H7 (cell line): ENCODE data around the gene TMEM207. TPM values are rescaled to one million over a fixed set of nuclear protein-coding genes. Genes with fewer than 3 reads are reported as not detected.

Source experiments
- DNase-seq: peaks from one replicate; pipeline ENCODE4 v3.0.0; 2012
- H3K27me3 ChIP-seq: 2 replicates; pipeline ENCODE4 v1.6.0; 2011; ENCODE audit warnings: mild to moderate bottlenecking, low read length; ENCODE audit not compliant: control insufficient read depth, insufficient read depth
- H3K36me3 ChIP-seq: replicated peaks from 2 replicates; pipeline ENCODE4 v1.5.1; 2011; ENCODE audit warnings: low read length; ENCODE audit not compliant: control insufficient read depth, insufficient read depth
- H3K4me3 ChIP-seq: 2 replicates; pipeline ENCODE4 v1.5.1; 2011; ENCODE audit warnings: low read depth, mild to moderate bottlenecking, control low read depth, low read length, moderate library complexity; ENCODE audit not compliant: insufficient read depth
- total RNA-seq: library from RNA; depleted of rRNA; stranded (reverse); fragments of >200 nt; shearing (Covaris generic); gene quantifications from 2 replicates; pipeline ENCODE4 v1.2.3, GENCODE V29; 2014; rRNA removed

TMEM207 gene
- total RNA-seq, 1 experiment from 2014 or later, result not detected

DNA sequence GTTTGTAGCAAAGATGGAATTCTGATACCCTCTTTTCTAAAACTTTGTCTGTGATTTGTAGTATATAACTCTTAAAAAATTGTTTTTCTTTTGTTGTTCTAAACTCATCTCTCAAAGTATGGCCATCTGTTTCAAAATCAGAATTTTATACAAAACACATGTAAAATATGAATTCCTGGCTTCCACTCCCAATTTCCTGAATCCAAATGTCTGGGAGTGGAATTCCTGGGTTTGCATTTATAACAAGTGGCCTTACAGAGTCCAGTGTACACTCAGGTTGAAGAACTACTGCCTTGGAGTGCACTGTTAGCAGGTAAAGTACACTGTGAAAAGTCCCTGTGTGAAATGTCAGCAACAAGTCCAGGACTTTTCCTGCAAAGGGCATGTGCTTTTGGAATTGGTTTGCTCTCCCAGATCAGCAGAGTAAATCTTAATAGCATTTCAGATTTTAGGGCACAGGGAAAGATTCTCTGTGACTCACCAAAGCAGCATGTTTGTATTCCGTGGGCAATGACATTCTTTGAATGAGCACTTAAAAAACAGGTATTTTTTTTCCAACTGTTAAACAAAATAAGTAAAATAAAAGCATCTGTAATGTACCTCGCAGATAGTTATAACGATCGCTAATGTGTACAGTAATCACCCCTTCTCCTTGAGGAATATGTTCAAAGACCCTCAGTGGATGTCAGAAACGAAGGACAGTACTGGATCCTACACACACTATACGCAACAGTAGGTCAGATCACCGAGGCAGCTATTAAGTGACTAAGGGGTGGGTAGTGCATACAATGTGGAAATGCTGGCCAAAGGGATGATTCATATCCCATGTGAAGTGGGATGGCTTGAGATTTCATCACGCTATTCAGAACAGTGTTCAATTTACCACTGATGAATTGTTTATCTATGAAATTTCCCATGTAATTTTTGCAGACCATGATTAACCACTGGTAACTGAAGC, 63.7 kb downstream of the TMEM207 start:
- DNase-seq, result no peak
- Histone ChIP-seq H3K27me3 (no peaks in the 10 kb centered on the region), H3K4me3 (no peak overlapping the region), H3K36me3 (no peaks in the 10 kb centered on the region)

DNA sequence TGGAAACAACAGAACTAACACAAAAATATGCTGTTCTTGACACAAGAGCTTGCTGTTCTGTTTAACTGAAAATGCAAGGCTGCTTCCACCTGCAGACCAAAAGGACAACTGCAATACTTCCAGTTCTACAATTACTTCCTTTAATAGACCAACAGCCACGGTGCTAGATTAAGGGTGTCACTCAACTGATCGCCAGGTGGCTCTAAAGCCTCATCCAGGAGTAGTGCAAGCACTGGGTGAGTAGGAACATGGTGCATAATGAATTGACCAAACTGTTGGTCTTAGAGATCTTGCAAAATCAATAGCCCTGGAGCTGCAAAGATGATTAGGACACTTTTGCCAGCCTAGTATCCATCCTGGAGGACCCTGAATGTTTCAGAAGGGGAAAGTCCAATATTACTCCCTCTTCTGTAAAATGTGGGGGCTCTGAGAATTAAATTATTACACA, 65.4 kb downstream of the TMEM207 start:
- DNase-seq, result no peak

DNA sequence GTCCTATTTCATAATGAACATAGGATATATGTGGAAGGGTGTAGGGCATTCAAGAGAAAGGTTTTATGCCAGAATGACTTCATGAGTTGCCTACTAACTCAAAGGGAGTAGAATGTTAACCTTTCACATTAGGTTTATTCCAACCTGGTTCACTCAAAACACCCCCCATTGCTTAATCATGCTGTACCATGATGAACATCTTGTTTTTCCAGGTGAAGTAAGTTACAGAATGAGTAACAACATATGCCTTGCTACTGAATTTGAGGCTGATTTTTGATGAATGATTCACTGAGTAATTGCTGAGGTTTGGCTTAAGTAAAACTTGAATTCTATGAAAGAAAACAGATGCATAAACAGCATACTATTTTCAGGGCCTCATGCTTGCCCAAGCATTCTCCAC, 67.6 kb downstream of the TMEM207 start:
- Histone ChIP-seq H3K4me3 (no peak overlapping the region), H3K27me3 (no peaks in the 10 kb centered on the region), H3K36me3 (no peaks in the 10 kb centered on the region)
- no peak for DNase-seq

More for the DNA sequence above, 65.4 kb downstream of the TMEM207 start:
- H3K36me3 ChIP-seq, result no peaks in the 10 kb centered on the region
- H3K4me3 ChIP-seq, result no peak overlapping the region
- H3K27me3 ChIP-seq, result no peaks in the 10 kb centered on the region

DNA sequence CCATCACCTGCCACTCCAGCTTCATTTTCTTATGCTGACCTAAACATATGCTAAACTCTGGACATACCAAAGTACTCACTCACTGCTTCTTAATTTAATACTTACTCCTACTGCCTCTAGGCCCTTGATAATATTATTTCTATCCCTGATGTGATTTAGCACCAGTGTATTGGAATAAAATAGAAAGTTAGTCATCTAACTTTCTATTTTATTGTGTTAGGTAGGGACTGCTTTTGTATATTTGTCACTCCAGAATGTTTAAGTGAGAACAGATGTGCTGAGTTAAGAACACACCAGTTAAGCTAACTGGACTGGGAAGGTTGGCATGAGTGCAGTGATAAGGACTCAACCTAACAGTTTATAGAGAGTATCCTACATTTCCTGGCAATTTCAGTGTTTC, 68.3 kb downstream of the TMEM207 start:
- Histone ChIP-seq H3K4me3 (no peak overlapping the region), H3K27me3 (no peaks in the 10 kb centered on the region), H3K36me3 (no peaks in the 10 kb centered on the region)
- DNase-seq, result no peak

DNA sequence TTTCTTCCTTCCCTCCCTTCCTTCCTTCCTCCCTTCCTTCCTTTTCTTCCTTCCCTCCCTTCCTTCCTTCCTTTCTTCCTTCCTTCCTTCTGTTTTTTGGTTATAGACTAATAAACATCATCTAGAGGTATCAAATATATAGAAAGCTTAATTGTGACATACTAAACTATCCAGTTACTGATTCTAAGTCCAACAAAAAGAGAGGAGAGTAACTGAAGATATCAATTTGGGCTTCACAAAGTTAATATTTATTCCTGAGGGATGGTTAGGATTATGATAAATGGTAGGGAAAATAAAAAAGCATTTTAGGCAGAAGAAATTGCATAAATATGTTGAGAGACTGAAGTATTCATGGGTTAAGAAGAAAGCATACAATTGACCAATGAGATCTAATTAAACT, 69.5 kb downstream of the TMEM207 start:
- no peak overlapping the region for H3K4me3 ChIP-seq
- no peak for DNase-seq
- H3K36me3 ChIP-seq, result no peaks in the 10 kb centered on the region
- no peaks in the 10 kb centered on the region for H3K27me3 ChIP-seq

Other genes with a start within 250 kb of the TMEM207 start
- gene CLDN1, start 127.5 kb downstream of the TMEM207 start, total RNA-seq, result 0.62 and 0.67 TPM in 2 replicates
- gene CLDN16, start 61.7 kb downstream of the TMEM207 start, total RNA-seq, result 0.96 and 1.6 TPM in 2 replicates
- 3.7 and 6.5 TPM in 2 replicates for gene IL1RAP, start 64.2 kb upstream of the TMEM207 start, total RNA-seq